ENCODE data around the gene CYP2W1.
A peak's percentile ranks its signal among the peaks of the same experiment; 100 is the strongest.

CYP2W1 gene

DNA sequence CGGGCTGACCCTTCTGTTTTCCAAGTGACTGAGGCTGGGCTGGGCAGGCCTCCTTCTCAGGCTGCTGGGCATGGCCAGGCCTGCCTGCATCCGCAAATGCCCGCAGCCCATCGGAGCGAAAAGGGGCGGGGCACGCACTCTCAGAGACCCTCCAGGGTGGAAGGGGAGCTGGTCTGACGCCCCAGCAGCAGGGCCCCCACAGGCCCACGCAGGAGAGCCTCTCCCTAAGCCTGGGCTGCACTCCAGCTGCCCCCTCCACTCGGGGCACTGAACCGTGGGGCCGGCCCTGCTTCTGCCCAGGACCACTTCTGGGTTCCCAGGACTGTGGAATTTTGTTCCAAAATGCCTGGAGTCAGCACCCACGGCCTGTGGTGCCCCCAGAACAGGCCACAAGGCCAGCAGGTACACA, 37.8 kb upstream of the CYP2W1 start:
- Mint-ChIP-seq H3K27ac (ENCODE audit: low read depth) (no peak overlapping the region), H3K27me3 (no peaks in the 10 kb centered on the region), H3K4me3 (no peak overlapping the region), H3K36me3 (ENCODE audit: insufficient read depth) (no peaks in the 10 kb centered on the region), H3K9me3 (peaks cover 2% of the 10 kb centered on the region), H3K4me1 (peaks cover 30% of the 10 kb centered on the region)
- DNase-seq (ENCODE audit: low spot score in 2 of 2) (no peak), ATAC-seq (replicated peaks; ENCODE audit: extremely low read depth, poor library complexity, severe bottlenecking) (no peak)

DNA sequence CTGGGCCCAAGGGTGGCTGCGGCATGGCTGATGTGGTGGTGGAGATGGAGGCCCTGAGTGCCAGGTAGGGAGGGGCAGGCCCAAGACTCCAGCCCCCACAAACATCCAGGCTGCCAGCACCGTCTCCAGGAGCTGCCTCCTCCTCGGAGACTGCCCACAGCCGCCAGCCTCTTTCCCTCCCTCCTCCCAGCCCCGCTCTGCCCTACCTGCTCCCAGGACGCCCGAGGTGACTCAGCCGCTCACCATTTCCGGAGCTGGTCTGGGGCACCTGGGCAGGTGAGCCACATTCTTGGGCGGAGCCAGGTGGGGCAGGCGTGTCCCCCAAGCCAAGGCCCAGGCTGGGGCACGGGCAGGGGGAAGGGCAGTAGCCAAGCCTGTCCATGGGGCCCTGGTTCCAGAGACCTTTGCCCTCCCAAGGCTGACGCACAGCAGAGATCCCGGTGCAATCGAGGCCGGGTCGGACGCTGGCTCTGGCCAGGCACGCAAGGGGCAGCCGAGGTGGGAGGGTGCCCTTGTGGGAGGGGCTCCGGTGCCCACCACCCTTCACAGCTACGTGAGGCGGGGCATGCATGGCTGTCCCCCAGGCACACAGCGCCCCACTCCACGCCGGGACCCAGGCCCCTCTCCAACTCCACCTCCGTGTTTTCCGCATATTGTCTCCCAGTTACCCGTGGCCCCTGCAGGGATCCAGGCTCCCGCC, 37.3 kb upstream of the CYP2W1 start:
- H3K27ac Mint-ChIP-seq (ENCODE audit: low read depth) = no peak overlapping the region
- peaks cover 2% of the 10 kb centered on the region for H3K36me3 Mint-ChIP-seq (ENCODE audit: insufficient read depth)
- peaks cover 28% of the 10 kb centered on the region for H3K4me1 Mint-ChIP-seq
- no peak for DNase-seq (ENCODE audit: low spot score in 2 of 2)
- H3K9me3 Mint-ChIP-seq = no peaks in the 10 kb centered on the region
- H3K27me3 Mint-ChIP-seq = no peaks in the 10 kb centered on the region
- H3K4me3 Mint-ChIP-seq = no peak overlapping the region
- ATAC-seq (replicated peaks; ENCODE audit: extremely low read depth, poor library complexity, severe bottlenecking) = no peak

DNA sequence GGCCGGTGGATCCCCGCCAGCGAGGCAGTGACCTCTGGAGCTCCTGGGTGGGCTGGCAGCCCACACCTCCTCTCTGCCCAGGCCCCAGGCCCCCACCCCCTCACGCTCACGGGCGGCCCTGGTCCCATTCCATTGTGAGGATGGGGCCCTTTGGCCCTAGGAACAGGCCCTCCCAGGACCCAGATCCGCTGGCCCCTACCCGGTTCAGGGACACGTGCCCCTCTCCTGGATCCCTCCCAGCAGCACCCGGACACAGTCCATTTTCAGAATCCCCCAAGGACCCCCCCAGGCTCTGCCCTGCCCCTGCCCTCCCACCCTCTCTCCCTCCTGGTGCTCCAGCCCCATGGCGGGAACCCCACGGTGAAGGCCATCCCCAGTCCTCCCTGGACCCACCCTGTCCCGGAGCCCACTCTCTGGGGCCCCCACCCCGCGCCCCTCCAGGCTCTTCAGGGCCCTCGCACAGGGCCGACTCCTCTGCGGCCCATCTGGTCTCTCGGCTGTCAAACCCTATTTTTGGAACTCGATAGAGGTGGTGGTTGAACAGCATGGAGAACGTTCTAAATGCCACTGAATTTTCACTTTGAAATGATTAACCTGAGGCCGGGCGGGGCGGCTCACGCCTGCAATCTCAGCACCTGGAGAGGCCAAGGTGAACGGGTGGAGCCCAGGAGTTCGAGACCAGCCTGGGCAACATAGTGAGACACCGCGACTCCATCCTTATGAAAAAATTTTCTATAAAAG, 36.6 kb upstream of the CYP2W1 start:
- Mint-ChIP-seq H3K4me1 (peaks cover 22% of the 10 kb centered on the region), H3K27ac (ENCODE audit: low read depth) (no peak overlapping the region), H3K27me3 (no peaks in the 10 kb centered on the region), H3K9me3 (no peaks in the 10 kb centered on the region), H3K4me3 (no peak overlapping the region), H3K36me3 (ENCODE audit: insufficient read depth) (peaks cover 2% of the 10 kb centered on the region)
- ATAC-seq (replicated peaks; ENCODE audit: extremely low read depth, poor library complexity, severe bottlenecking) (no peak), DNase-seq (ENCODE audit: low spot score in 2 of 2) (no peak)

DNA sequence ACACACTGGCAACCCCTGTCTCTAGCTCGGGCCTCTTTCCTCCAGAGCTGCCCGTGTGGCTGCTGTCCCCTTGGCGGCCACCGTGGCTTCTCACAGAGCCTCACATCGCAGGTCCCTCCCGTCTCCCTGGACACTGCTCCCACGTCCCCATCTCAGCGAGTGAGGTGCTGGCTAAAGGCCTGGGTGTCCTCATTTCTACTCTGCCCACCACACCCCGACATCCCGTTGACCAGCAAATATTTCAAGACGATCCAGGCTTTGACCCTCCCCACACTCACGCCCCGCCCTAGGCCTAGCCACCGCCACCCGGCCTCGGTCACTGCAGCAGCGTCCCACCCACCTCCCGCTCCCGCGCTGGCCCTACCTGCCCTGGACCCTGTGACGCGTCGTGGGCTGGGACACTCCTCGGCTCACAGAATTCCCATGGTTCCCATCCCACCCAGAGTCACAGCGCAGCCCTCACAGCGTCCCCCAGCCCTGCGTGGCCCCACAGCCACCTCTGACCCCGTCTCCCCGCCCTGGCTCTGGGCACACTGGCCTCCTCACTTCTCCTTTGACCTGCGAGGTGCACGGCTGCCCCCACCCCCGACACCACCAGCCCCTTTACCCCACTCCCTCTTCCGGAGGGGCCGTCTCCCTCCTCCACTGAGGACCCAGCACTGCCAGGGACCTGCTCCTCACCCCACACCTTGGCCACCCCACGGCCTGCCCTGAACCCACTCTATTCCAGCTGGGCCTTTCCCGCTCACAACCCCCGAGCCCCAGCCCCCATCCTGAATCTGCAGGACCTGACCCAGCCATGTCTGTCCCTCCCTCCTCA, 35.4 kb upstream of the CYP2W1 start:
- no peaks in the 10 kb centered on the region for H3K9me3 Mint-ChIP-seq
- H3K27ac Mint-ChIP-seq (ENCODE audit: low read depth) = no peak overlapping the region
- no peaks in the 10 kb centered on the region for H3K27me3 Mint-ChIP-seq
- H3K36me3 Mint-ChIP-seq (ENCODE audit: insufficient read depth) = peaks cover 2% of the 10 kb centered on the region
- H3K4me3 Mint-ChIP-seq = no peak overlapping the region
- H3K4me1 Mint-ChIP-seq = peaks cover 18% of the 10 kb centered on the region
- no peak for ATAC-seq (replicated peaks; ENCODE audit: extremely low read depth, poor library complexity, severe bottlenecking)
- no peak for DNase-seq (ENCODE audit: low spot score in 2 of 2)

DNA sequence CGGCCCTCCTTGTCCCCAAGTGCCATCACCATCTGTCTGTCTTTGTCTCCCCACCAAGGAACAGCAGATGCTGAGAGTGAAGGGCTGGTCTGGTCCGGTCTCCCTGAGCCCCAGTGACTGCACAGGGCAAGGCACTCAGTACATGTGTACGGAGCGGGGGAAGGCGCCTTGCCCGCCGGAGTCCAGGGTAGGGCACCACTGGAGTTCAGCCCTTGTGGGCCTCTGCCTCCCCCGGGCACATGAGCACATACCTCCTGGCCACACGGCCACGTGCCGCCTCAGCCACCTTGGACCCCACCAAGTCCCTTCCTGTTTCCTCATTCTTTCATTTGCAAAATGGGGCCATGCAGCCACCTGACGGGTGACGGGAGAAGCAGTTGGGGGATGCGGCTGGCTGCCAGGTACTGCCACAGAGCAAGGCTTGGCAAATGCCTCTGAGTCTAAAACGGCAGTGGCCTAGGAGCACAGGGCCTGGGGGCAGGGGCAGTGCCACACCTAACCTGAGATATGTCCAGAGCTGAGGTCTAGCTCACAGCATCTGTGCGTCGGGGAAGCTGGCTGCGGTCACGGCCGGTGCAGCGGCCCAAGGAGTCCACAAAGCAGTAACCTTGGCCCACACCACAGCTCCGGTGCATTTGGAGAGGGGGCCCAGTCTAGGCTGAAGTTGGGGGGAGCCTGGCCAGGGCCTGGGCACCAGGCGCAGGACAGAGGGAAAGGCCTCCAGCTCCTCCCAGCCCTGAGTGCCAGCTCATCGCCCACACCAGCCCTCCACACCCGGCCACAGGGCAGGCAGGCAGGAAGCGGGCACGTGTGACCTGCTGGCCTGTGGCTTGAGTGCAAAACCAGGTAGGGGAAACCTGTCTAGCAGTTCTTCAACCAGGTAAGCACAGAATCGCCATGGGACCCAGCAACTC, 33.7 kb upstream of the CYP2W1 start:
- H3K4me1 Mint-ChIP-seq = peaks cover 20% of the 10 kb centered on the region
- H3K27ac Mint-ChIP-seq (ENCODE audit: low read depth) = peak overlapping the region; percentile 44
- ATAC-seq (replicated peaks; ENCODE audit: extremely low read depth, poor library complexity, severe bottlenecking) (no peak), DNase-seq (ENCODE audit: low spot score in 2 of 2) (no peak)
- H3K9me3 Mint-ChIP-seq = no peaks in the 10 kb centered on the region
- peaks cover 2% of the 10 kb centered on the region for H3K36me3 Mint-ChIP-seq (ENCODE audit: insufficient read depth)
- no peaks in the 10 kb centered on the region for H3K27me3 Mint-ChIP-seq
- H3K4me3 Mint-ChIP-seq = no peak overlapping the region

DNA sequence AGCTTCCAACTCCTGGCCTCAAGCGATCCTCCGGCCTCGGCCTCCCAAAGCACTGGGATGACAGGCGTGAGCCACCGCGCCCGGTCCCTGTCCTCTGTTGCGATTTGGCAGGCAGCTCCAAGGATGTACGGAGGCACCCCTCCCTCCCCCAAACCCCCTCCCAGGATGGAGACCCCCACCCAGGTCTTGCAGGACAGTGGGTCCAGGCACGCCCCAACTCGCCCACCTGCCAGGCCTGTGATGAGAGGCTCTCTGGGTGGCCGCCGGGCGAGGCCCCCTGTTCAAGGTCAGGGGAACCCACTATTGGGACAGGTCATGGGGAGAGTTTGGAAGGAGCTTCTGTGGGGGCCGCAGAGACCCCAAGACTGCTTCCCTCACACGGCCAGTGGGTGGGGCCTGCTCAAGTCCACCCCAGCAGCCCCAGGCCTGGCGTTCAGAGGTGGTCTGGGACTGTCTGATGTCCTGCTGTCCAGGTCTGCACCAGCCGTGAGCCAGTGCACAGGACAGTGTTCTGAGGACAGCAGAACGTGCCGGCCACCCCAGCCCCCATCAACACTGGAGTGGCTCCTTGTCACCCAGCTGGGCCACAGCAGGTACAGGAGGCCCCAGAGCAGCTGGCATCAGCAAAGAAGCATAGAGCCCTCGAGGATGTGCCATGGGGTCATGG, 31.0 kb upstream of the CYP2W1 start:
- peak overlapping the region; percentile 68 for H3K4me3 Mint-ChIP-seq
- peaks cover 20% of the 10 kb centered on the region for H3K4me1 Mint-ChIP-seq
- DNase-seq (ENCODE audit: low spot score in 2 of 2) (no peak), ATAC-seq (replicated peaks; ENCODE audit: extremely low read depth, poor library complexity, severe bottlenecking) (no peak)
- H3K27ac Mint-ChIP-seq (ENCODE audit: low read depth) = peak overlapping the region; percentile 32
- H3K9me3 Mint-ChIP-seq = no peaks in the 10 kb centered on the region
- H3K36me3 Mint-ChIP-seq (ENCODE audit: insufficient read depth) = peaks cover 2% of the 10 kb centered on the region
- H3K27me3 Mint-ChIP-seq = no peaks in the 10 kb centered on the region

DNA sequence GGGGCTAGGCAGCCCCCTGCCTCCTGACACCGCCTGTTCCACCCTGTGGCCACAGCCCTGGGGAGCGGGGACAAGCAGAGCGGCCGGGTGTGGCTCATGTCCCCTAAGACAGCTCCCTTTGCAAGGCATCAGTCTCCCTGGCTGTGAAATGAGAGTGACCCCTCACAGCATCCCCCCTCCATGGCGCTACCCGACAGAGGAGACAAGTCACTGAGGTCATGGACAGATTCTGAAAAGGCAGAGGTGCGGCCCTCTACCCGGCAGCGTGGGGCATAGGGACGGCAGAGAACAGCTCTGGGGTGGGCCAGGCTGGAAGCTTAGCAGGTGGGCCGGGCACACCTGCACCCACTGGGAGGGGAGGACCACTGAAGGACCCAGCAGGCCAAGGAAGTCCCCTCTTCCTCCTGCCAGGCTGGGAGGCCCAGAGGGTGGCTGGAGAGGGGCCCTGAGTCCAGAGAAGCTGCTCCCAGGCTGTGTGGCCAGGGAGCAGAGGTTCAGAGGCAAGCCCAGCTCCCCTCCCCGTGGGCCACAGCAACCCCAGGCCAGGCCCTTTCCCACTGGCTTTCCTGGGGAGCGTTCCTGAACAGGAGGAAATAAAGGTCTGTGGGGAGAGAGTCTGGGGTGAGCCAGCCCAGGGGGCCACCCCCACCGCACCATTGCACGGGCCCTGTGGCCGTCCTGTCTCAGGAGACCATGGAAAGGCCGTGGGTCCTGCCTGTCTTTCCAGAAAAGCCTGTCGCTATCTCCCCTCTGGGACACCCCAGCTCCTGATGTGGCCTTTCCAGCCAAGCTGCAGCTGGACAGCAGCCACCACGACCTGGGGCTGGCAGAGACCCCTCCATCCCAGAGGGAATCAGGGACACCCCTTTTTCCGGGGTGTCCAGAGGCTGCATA, 30.2 kb upstream of the CYP2W1 start:
- ATAC-seq (replicated peaks; ENCODE audit: extremely low read depth, poor library complexity, severe bottlenecking) = no peak
- Mint-ChIP-seq H3K27ac (ENCODE audit: low read depth) (peak overlapping the region; percentile 32), H3K4me1 (peaks cover 20% of the 10 kb centered on the region), H3K27me3 (no peaks in the 10 kb centered on the region), H3K4me3 (peak overlapping the region; percentile 68), H3K36me3 (ENCODE audit: insufficient read depth) (peaks cover 2% of the 10 kb centered on the region), H3K9me3 (no peaks in the 10 kb centered on the region)
- no peak for DNase-seq (ENCODE audit: low spot score in 2 of 2)

DNA sequence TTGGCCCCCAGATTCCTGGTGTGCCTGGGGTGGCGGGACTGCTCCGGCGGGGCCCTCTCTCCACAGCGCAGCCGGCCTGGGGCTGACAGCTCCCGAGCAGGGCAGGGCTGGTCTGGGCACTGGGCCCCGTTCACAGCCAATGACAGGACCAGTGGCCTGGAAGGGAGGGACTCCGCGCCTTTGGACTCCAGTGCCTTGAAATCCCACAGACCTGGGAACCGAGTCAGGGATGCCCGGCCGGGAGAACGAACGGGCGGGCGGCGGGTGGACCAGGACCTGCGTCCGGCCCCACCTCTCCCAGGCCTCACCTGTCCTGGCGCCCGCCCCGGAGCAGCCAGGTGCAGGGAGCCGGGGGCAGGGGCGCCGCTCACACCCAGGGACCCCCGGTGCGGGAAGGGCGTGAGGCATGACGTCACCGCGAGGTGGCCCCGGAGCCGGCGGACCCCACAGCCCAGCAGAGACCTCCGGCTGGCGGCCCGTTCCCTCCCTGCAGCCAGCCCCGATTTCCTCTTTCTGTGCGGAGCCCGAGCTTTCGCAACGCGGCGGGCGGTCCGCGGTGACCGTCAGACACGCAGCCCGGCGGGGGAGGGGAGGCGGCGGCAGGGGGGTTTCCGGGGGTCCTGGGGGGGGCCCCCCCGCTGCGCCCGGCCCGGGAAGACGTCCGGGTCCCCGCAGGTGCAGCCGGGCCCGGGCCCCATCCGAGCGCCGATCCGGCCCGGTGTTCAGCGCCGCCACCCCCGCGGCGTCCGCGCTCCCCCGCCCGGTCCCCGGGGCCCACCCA, 29.2 kb upstream of the CYP2W1 start:
- ATAC-seq (replicated peaks; ENCODE audit: extremely low read depth, poor library complexity, severe bottlenecking) (peak; percentile 44), DNase-seq (ENCODE audit: low spot score in 2 of 2) (no peak)
- peaks cover 13% of the 10 kb centered on the region for H3K4me1 Mint-ChIP-seq
- peak overlapping the region; percentile 68 for H3K4me3 Mint-ChIP-seq
- no peaks in the 10 kb centered on the region for H3K9me3 Mint-ChIP-seq
- no peaks in the 10 kb centered on the region for H3K27me3 Mint-ChIP-seq
- peaks cover 2% of the 10 kb centered on the region for H3K36me3 Mint-ChIP-seq (ENCODE audit: insufficient read depth)
- no peak overlapping the region for H3K27ac Mint-ChIP-seq (ENCODE audit: low read depth)

DNA sequence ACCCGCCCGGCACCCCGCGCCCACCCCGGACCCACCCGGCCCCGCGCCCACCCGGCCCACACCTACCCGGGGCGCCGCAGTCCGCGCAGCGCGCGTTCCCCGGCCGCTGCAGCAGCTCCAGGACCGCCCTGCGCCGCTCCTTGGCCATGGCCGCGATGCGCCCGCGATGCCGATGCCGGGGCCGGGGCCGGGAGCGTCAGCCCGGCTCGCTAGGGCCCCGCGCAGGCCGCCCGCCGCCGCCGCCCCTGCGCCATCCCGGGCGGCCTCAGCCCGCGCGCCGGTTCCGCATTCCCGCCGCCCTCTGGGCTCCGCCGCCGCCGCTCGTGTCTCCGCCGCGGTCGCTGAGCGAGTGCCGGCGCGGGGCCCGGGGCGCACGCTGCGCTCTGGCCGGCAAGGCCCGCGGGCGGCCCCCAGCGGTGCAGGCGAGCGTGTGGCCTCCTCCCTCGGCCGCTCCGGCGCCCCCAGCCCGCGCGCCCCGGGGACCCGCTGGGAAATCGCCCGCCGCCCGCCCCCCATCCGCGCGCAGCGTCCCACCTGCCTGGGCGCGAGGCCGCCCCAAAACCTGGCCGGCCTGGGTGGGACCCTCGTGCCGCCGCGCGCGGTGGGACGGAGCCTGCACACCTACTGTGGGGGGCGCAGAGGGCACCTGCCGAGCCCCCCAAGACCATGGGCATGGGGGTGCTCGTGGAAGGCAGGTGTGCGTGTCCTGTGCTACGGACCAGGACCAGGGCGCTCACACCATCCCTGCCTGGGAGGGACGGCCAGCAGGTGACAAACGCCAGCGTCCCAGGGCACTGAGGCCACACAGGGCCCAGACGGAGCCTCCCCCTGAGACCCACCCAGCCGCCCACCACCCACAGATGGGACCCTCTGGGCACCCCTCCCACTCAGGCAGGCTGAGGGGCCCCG, 28.4 kb upstream of the CYP2W1 start, which contains the start of gene ADAP1:
Gene ADAP1 (minus strand): TSS at position 351 of the 909 bp plus-strand sequence. CDS start 203 bp downstream, at position 148.
- peaks cover 2% of the 10 kb centered on the region for H3K36me3 Mint-ChIP-seq (ENCODE audit: insufficient read depth)
- H3K4me1 Mint-ChIP-seq = peaks cover 6% of the 10 kb centered on the region
- H3K27ac Mint-ChIP-seq (ENCODE audit: low read depth) = peak within 1 kb of the TSS; percentile 68

DNA sequence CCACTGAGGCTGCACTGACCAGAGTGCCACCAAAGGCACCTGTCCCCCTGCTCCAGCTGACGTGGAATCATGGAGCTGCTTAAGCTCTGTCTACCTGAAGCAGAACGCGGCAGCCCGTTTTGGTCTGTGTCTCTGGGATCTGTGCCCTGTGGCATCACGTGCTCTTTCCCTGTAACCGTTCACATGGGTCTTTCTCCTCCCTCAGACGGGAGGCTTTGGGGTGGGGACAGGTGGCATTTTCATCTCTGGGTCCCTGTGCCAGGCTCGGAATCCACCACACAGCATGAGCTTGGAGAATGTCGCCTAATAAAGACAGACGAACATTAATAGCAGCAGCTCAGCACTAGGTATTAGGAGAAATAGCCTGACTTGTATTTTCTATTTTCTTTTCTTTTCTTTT, 26.9 kb upstream of the CYP2W1 start:
- ATAC-seq (replicated peaks; ENCODE audit: extremely low read depth, poor library complexity, severe bottlenecking) (no peak), DNase-seq (ENCODE audit: low spot score in 2 of 2) (no peak)
- Mint-ChIP-seq H3K27me3 (no peaks in the 10 kb centered on the region), H3K4me3 (peak overlapping the region; percentile 49), H3K36me3 (ENCODE audit: insufficient read depth) (no peaks in the 10 kb centered on the region), H3K27ac (ENCODE audit: low read depth) (peak overlapping the region; percentile 35), H3K4me1 (peaks cover 6% of the 10 kb centered on the region), H3K9me3 (no peaks in the 10 kb centered on the region)

More for the DNA sequence above, 28.4 kb upstream of the CYP2W1 start, which contains the start of gene ADAP1:
- H3K4me3 Mint-ChIP-seq = peak within 1 kb of the TSS; percentile 81
- H3K9me3 Mint-ChIP-seq = no peaks in the 10 kb centered on the region
- ATAC-seq (replicated peaks; ENCODE audit: extremely low read depth, poor library complexity, severe bottlenecking) (peak; percentile 62), DNase-seq (ENCODE audit: low spot score in 2 of 2) (no peak)
- H3K27me3 Mint-ChIP-seq = no peaks in the 10 kb centered on the region

All from central memory CD8-positive, alpha-beta T cell (primary cell).